KMS-11 (cell line): ENCODE results near the gene KCNMB2.

ENCODE experiments used
- H2AFZ ChIP-seq: fragments of 200-600 bp; sonication (generic); 2 replicates; pipeline ENCODE4 v1.6.1; 2016; ENCODE audit warnings: antibody characterized with exemption, mixed run types, low read depth
- H3K27ac ChIP-seq: fragments of 200-600 bp; sonication (generic); 2 replicates; pipeline ENCODE4 v1.6.1; 2016; ENCODE audit warnings: mild to moderate bottlenecking, mixed run types
- H3K27me3 ChIP-seq: fragments of 200-600 bp; sonication (generic); 2 replicates; pipeline ENCODE4 v1.6.1; 2017; ENCODE audit warnings: mild to moderate bottlenecking, low read depth, mixed run types, moderate library complexity; ENCODE audit not compliant: insufficient read depth
- H3K36me3 ChIP-seq: fragments of 200-600 bp; sonication (generic); 2 replicates; pipeline ENCODE4 v1.6.1; 2017; ENCODE audit warnings: mild to moderate bottlenecking, mixed run types; ENCODE audit not compliant: insufficient read depth
- H3K4me1 ChIP-seq: fragments of 200-600 bp; sonication (generic); 2 replicates; pipeline ENCODE4 v1.6.1; 2016; ENCODE audit warnings: mild to moderate bottlenecking, low read depth, mixed run types; ENCODE audit not compliant: poor library complexity, severe bottlenecking
- H3K4me2 ChIP-seq: fragments of 200-600 bp; sonication (generic); 2 replicates; pipeline ENCODE4 v1.7.0; 2016; ENCODE audit warnings: mild to moderate bottlenecking, mixed run types
- H3K4me3 ChIP-seq: fragments of 200-600 bp; sonication (generic); IDR thresholded peaks from 2 replicates; pipeline ENCODE4 v1.6.1; 2017; ENCODE audit warnings: low read depth, low read length, mixed read lengths; ENCODE audit not compliant: insufficient read depth
- H3K79me2 ChIP-seq: fragments of 200-600 bp; sonication (generic); 2 replicates; pipeline ENCODE4 v1.6.1; 2016; ENCODE audit warnings: low read depth, mixed run types; ENCODE audit not compliant: insufficient read depth
- H3K9ac ChIP-seq: fragments of 200-600 bp; sonication (generic); 2 replicates; pipeline ENCODE4 v1.6.1; 2016; ENCODE audit warnings: mild to moderate bottlenecking, mixed run types
- H4K20me1 ChIP-seq: fragments of 200-600 bp; sonication (generic); 2 replicates; pipeline ENCODE4 v1.6.1; 2016; ENCODE audit warnings: mild to moderate bottlenecking, mixed run types; ENCODE audit not compliant: insufficient read depth
- TF ChIP-seq, protein P1 (sequence below): fragments of 200-600 bp; sonication (generic); conservative IDR thresholded peaks from 2 replicates; pipeline ENCODE4 v1.6.1; 2017; ENCODE audit warnings: low read depth, mild to moderate bottlenecking, antibody characterized with exemption, low read length, moderate library complexity, mixed read lengths

The KCNMB2 gene

DNA sequence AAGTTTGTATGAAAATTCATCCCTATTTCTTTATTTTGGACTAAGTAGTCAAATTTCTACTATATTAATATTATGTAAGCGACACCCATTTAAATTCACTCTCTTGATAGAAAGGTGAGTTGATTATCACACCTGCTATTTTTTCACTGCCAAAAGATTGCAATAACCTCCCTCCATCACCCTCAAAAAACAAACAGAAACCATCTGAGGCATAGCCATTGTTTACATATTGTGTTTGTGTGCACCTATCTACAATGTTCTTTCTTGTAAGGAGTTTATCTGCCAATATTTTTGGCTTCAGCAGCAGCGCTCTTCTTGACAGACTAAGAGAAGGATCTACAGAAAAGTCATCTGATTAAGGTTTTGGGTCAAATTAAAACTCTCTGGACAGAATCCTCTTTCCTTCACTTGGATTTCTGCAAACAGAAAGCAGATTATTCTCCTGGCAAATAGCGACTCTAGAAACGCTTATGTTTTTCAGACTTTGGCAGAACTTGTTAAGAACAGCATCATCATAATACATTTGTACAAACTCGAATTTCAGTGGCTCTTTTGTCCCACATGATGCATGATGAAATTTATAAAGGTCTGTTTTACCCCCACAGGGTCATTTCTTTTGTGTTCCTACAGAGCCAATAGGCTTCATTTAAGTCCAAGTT, 48.6 kb downstream of the KCNMB2 start:
- TF ChIP-seq, protein P1, sequence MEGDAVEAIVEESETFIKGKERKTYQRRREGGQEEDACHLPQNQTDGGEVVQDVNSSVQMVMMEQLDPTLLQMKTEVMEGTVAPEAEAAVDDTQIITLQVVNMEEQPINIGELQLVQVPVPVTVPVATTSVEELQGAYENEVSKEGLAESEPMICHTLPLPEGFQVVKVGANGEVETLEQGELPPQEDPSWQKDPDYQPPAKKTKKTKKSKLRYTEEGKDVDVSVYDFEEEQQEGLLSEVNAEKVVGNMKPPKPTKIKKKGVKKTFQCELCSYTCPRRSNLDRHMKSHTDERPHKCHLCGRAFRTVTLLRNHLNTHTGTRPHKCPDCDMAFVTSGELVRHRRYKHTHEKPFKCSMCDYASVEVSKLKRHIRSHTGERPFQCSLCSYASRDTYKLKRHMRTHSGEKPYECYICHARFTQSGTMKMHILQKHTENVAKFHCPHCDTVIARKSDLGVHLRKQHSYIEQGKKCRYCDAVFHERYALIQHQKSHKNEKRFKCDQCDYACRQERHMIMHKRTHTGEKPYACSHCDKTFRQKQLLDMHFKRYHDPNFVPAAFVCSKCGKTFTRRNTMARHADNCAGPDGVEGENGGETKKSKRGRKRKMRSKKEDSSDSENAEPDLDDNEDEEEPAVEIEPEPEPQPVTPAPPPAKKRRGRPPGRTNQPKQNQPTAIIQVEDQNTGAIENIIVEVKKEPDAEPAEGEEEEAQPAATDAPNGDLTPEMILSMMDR: no peak
- Histone ChIP-seq H3K4me1 (no peaks in the 10 kb centered on the region), H3K4me3 (no peak overlapping the region), H3K79me2 (no peaks in the 10 kb centered on the region), H3K36me3 (no peaks in the 10 kb centered on the region), H4K20me1 (no peaks in the 10 kb centered on the region), H3K27ac (no peak overlapping the region), H3K4me2 (no peak overlapping the region), H3K27me3 (no peaks in the 10 kb centered on the region), H3K9ac (no peak overlapping the region), H2AFZ (no peak overlapping the region)

DNA sequence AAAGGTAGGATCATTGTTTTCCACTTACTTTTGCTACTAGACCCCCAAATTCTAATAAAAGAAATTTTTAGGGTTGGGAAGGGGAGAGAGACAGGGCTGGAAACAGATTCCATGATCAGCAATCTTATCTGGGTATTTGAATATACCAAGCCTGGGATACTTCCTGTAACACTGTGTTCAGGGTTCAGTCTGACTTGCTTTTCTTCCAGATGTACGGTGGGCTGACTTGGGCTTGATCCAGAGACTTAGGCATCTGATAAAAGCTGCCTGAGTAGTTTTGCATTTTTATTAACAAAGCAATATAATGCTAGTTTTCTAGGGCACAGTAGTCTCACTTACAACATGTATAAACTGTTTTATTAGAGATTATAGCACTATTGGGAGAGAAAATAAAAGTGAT, 49.2 kb downstream of the KCNMB2 start:
- Histone ChIP-seq H3K4me3 (no peak overlapping the region), H3K9ac (no peak overlapping the region), H3K4me2 (no peak overlapping the region), H4K20me1 (no peaks in the 10 kb centered on the region), H3K27ac (no peak overlapping the region), H2AFZ (no peak overlapping the region), H3K79me2 (no peaks in the 10 kb centered on the region), H3K4me1 (no peaks in the 10 kb centered on the region), H3K27me3 (no peaks in the 10 kb centered on the region), H3K36me3 (no peaks in the 10 kb centered on the region)
- TF ChIP-seq, protein P1: no peak

DNA sequence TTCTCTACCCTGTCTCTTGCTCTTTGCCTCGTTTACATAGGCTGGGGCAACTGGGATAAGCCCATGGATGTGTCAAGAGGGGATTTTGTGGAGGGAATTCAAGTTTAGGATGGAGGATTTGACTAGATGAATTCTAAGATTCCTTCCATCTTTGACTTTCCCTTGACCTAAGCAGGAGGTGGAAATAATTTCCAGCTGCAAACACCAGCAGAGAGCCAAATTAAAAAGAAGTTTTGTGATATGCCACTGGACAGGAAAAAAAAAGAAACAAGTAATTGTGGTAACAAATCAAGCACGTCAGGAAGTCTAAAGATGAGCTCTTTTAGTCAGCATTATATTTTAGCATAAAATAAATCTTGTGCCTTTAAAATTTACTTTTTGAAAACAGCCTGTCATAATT, 49.8 kb downstream of the KCNMB2 start:
- Histone ChIP-seq H3K27me3 (no peaks in the 10 kb centered on the region), H3K4me1 (no peaks in the 10 kb centered on the region), H3K4me2 (no peak overlapping the region), H3K4me3 (no peak overlapping the region), H3K79me2 (no peaks in the 10 kb centered on the region), H4K20me1 (no peaks in the 10 kb centered on the region), H3K36me3 (no peaks in the 10 kb centered on the region), H3K9ac (no peak overlapping the region), H2AFZ (no peak overlapping the region), H3K27ac (no peak overlapping the region)
- TF ChIP-seq, protein P1: no peak

DNA sequence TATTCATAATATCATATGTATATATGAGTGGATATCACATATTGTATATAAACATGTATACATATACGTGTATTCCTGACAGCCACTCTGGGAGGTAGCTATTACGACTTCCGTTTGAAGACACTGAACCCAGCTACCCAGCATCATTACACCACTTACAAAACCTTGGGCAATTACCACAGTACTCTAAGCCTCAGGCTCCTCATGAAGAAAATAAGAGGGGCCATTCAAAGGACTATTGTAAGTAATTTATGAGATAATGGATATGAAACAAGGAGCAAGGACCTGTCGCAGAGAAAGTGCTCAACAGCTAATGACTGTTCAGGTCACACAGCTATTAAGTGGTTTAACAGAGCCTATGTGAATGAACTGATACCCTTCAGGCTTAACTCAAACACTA, 52.4 kb downstream of the KCNMB2 start:
- Histone ChIP-seq H3K79me2 (no peaks in the 10 kb centered on the region), H3K27ac (no peak overlapping the region), H3K27me3 (no peaks in the 10 kb centered on the region), H3K36me3 (no peaks in the 10 kb centered on the region), H3K4me3 (no peak overlapping the region), H4K20me1 (no peaks in the 10 kb centered on the region), H2AFZ (no peak overlapping the region), H3K9ac (no peak overlapping the region), H3K4me1 (no peaks in the 10 kb centered on the region), H3K4me2 (no peak overlapping the region)
- TF ChIP-seq, protein P1: no peak
